RWPE1 (cell line): ENCODE data around the gene NUTM1.
"Not testable (repeated sequence)": the region's sequence is repeated elsewhere in the genome, so short reads cannot be mapped to it uniquely, and the experiment has no call there.

Source experiments
- CTCF ChIA-PET: fragments of 350-600 bp; sonication (Branson Sonifier 250); formaldehyde crosslinking; extraction: SDS; loops from one replicate; lab custom pipeline; 2021; lab: Yijun Ruan, JAX
- POLR2A ChIA-PET: fragments of 400-600 bp; formaldehyde crosslinking; extraction: SDS; loops from one replicate; lab custom pipeline; 2020; ENCODE audit warnings: antibody characterized with exemption; ENCODE audit not compliant: low non-redundant PET; lab: Yijun Ruan, JAX
- DNase-seq: peaks from one replicate; pipeline ENCODE4 v3.0.0; 2012; ENCODE audit warnings: low spot score
- H3K27ac ChIP-seq: fragments of 450-650 bp; 2 replicates; pipeline ENCODE4 v1.5.1; 2017
- CTCF ChIP-seq: fragments of 450-650 bp; conservative IDR thresholded peaks from 2 replicates; pipeline ENCODE4 v1.5.1; 2017; ENCODE audit warnings: low read depth, mild to moderate bottlenecking

NUTM1 gene

DNA sequence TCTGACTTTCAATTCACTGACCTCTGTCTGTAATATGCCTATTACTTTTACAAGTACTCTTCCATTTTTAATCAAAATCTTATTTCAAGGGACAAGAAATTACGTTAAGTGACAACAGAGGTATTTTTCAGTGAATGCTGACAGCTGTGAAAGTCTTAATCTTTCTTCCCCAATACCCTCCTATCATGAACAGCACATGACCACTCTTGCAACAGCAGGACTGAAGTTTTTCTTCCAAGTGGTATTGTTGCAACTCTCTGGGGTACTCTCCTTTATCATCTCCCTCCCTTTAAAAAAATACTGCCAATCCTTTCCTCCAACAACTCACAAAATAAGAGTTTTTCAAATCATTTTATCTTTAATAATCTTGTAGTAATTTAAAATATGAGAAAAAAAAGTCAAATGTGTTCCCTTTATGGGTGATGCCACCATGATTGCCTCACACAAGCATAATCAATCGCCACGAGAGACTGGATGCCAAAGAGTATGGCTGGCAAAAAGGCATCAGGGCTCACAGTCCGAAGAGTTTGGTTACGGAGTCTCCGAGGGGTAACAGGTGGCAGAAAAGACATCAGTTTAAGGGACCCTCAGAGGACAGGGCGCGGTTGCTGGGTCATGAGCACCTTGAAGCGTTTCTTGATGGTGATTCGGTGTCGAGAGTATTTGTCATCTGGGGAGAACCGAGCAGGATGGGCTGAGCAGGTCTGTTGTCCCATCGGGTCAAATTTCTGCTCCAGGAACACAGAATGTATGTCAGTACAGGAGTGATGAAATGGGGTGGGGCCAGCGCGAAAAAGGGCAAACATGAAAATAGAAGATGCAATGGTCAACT is 1.5 kb upstream of the NUTM1 start:
- POLR2A ChIA-PET = interaction anchor here (1.0 kb wide), 1 partner anchor 110 kb away, joined by 4 read pairs; no protein-coding TSS in a partner anchor
- CTCF ChIA-PET = interaction anchor here (0.6 kb wide), 1 partner anchor 241 kb away, joined by 3 read pairs; no protein-coding TSS in a partner anchor
- no peak for DNase-seq
- H3K27ac ChIP-seq = peak overlapping the region; percentile 88; the same call in 1 of the 2 replicates
- TF ChIP-seq CTCF = no peak

DNA sequence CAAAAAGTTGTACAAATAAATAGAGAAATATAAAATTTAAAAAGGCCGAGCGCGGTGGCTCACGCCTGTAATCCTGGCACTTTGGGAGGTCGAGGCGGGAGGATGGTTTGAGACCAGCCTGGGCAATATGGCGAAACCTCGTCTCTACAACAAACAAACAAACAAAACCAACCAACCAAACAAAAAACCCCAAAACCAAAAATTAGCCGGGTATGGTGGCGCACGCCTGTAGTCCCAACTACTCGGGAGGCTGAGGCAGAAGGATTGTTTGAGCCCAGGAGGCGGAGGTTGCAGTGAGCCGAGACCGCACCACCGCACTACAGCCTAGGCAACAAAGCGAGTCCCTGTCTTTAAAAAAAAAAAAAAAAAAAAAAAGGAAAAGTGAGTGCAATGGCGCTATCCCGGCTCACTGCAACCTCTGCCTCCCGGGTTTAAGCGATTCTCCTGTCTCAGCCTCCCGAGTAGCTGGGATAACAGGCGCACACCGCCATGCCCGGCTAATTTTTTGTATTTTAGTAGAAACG is 840 bp upstream of the NUTM1 start:
- ChIA-PET CTCF (interaction anchor here (0.6 to 2.3 kb wide), 5 partner anchors 13 to 241 kb away, joined by 3 to 22 read pairs (median 4); partner anchors contain the start of gene LPCAT4), POLR2A (interaction anchor here (0.7 to 1.0 kb wide), 3 partner anchors 110 to 241 kb away, joined by 3 to 7 read pairs (median 4); partner anchors contain the start of genes GOLGA8B and PGBD4)
- H3K27ac ChIP-seq = peak overlapping the region; percentile 88
- not testable (repeated sequence) for DNase-seq

- no peak for TF ChIP-seq CTCF
- H3K27ac ChIP-seq = no peak overlapping the region
- ChIA-PET POLR2A (no interaction called here), CTCF (no interaction called here)
- no peak for DNase-seq
These were observed 5.0 kb downstream of the NUTM1 start for GRCh38 chr15:34347951-34348638.

DNA sequence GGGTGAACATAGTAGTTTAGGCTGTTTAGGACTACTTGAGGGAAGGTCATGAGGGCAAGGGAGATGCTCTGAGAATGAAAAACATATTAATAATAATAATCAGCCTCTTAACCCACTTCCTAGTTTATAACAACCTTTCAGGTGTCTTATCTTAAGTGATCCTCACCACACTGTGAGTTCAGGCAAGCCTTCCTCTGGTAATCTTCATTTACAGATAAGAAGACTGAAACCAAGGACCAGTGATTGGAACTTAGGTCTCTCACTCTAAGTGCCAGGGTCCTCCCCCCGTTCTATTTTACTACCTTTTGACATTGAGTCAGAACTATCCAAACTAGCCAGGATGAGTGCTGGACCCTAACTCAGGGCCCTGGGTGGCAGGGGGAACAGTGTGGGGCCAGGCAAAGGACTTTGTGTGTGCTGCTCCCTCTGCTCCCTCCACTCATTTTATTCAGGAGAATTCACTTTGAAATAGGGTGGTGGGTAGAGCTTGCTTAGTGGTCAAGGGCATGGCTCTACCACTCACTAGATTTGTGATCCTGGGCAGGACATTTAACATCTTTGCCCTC is 5.7 kb downstream of the NUTM1 start:
- TF ChIP-seq CTCF = no peak
- no peak for DNase-seq
- POLR2A ChIA-PET = no interaction called here
- H3K27ac ChIP-seq = no peak overlapping the region
- CTCF ChIA-PET = no interaction called here

- CTCF ChIA-PET = interaction anchor here (0.6 kb wide), 1 partner anchor 91 kb away, joined by 5 read pairs; no protein-coding TSS in a partner anchor
- H3K27ac ChIP-seq = no peak overlapping the region
- TF ChIP-seq CTCF = no peak
- POLR2A ChIA-PET = no interaction called here
- DNase-seq = no peak
These were observed 6.7 kb downstream of the NUTM1 start for GRCh38 chr15:34349769-34350168.

DNA sequence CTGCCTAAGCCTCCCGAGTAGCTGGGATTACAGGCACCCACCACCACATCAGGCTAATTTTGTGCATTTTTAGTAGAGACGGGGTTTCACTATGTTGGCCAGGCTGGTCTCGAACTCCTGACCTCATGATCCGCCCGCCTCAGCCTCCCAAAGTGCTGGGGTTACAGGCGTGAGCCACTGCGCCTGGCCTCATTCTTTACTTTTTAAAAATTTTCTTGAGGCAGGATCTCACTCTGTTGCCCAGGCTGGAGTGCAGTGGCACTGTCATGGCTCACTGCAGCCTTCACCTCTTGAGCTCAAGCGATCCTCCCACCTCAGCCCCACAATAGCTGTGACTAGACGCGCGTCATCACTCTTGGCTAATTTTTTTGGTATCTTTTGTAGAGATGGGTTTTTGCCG is 9.9 kb downstream of the NUTM1 start:
- DNase-seq, POLR2A ChIA-PET, CTCF ChIA-PET, H3K27ac ChIP-seq: not testable (repeated sequence)

DNA sequence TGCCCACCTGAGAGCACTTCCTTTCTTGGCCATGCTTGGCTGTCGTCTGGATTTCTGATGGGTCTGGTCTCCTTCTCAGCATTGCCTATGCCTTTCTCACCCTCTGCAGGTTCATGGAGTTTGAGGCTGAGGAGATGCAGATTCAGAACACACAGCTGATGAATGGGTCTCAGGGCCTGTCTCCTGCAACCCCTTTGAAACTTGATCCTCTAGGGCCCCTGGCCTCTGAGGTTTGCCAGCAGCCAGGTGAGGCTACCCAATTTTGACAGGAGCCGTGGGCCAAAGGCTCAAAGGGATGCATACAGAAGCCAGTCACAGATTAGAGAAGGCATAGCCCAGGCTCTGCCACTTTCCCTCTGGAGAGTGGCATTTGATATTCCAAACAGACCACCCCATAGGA is 10.5 kb downstream of the NUTM1 start:
- no peak for TF ChIP-seq CTCF
- H3K27ac ChIP-seq = no peak overlapping the region
- no peak for DNase-seq
- POLR2A ChIA-PET = no interaction called here
- CTCF ChIA-PET = no interaction called here
